Endometrial microvascular endothelial cells (primary cell): Measurements from ENCODE around the gene UBE2E2. TPM values are rescaled to one million over a fixed set of nuclear protein-coding genes. Genes with fewer than 3 reads are reported as not detected.

ENCODE experiments used
- in situ Hi-C: cut with HindIII; loops from 2 replicates; pipeline ENCODE4 v1.10.0; 2017; ENCODE audit warnings: low sequenced_read_pairs, low pct_unique_long_range_greater_than_20kb; ENCODE audit errors: inconsistent ontology term
- total RNA-seq: library from RNA; depleted of rRNA; stranded (reverse); fragments of >200 nt; gene quantifications from one replicate; pipeline ENCODE4 v1.2.3, GENCODE V29; 2015; ENCODE audit errors: inconsistent ontology term

The UBE2E2 gene
- total RNA-seq, 1 donor from 2014 or later = 11.2 TPM

- in situ Hi-C loops = no loop called here
Measured at GRCh38 chr3:23533596-23533995, 330.5 kb downstream of the UBE2E2 start.

- in situ Hi-C loops = no loop called here
Measured at GRCh38 chr3:23533996-23534395, 330.9 kb downstream of the UBE2E2 start.

GRCh38 chr3:23537101-23537551 lies 334.0 kb downstream of the UBE2E2 start:
- in situ Hi-C loops = no loop called here

- in situ Hi-C loops = no loop called here
Measured at GRCh38 chr3:23539185-23539584, 336.1 kb downstream of the UBE2E2 start.

- in situ Hi-C loops = no loop called here
Measured at GRCh38 chr3:23540600-23540999, 337.5 kb downstream of the UBE2E2 start.

- in situ Hi-C loops = no loop called here
Measured at GRCh38 chr3:23542079-23542478, 339.0 kb downstream of the UBE2E2 start.

- in situ Hi-C loops = no loop called here
Measured at GRCh38 chr3:23546181-23546580, 343.1 kb downstream of the UBE2E2 start.

- in situ Hi-C loops = no loop called here
Measured at GRCh38 chr3:23547905-23548650, 345.0 kb downstream of the UBE2E2 start.

GRCh38 chr3:23548706-23549105 lies 345.6 kb downstream of the UBE2E2 start:
- in situ Hi-C loops = no loop called here

- in situ Hi-C loops = no loop called here
Measured at GRCh38 chr3:23549148-23549910, 346.2 kb downstream of the UBE2E2 start.

GRCh38 chr3:23550402-23550801 lies 347.3 kb downstream of the UBE2E2 start:
- in situ Hi-C loops = no loop called here

GRCh38 chr3:23552506-23552905 lies 349.4 kb downstream of the UBE2E2 start:
- in situ Hi-C loops = no loop called here

- in situ Hi-C loops = no loop called here
Measured at GRCh38 chr3:23553353-23553752, 350.2 kb downstream of the UBE2E2 start.

- in situ Hi-C loops = no loop called here
Measured at GRCh38 chr3:23565041-23565775, 362.1 kb downstream of the UBE2E2 start.

- in situ Hi-C loops = no loop called here
Measured at GRCh38 chr3:23566499-23566898, 363.4 kb downstream of the UBE2E2 start.

GRCh38 chr3:23567917-23568316 lies 364.8 kb downstream of the UBE2E2 start:
- in situ Hi-C loops = no loop called here

GRCh38 chr3:23573827-23574226 lies 370.7 kb downstream of the UBE2E2 start:
- in situ Hi-C loops = no loop called here

GRCh38 chr3:23574822-23575315 lies 371.7 kb downstream of the UBE2E2 start:
- in situ Hi-C loops = no loop called here

- in situ Hi-C loops = no loop called here
Measured at GRCh38 chr3:23575697-23576096, 372.6 kb downstream of the UBE2E2 start.
